ENCODE results near the gene KDM5A. TPM values are rescaled to one million over a fixed set of nuclear protein-coding genes. Genes with fewer than 3 reads are reported as not detected.
"Not testable (repeated sequence)": the region's sequence is repeated elsewhere in the genome, so short reads cannot be mapped to it uniquely, and the experiment has no call there.

KDM5A gene
- total RNA-seq, 2 experiments from 2014 or later = 59.0 to 61.3 TPM

- CTCF ChIA-PET = interaction anchor here (0.7 kb wide), 1 partner anchor 10 kb away, joined by 5 read pairs; no protein-coding TSS in a partner anchor
- no peak overlapping the region for H3K27ac Mint-ChIP-seq
- intact Hi-C loops (cut with micrococcal nuclease) = no loop called here
- peaks cover 6% of the 10 kb centered on the region for H3K27me3 Mint-ChIP-seq (ENCODE audit: low read depth)
- H3K36me3 Mint-ChIP-seq (ENCODE audit: low read depth) = no peaks in the 10 kb centered on the region
- no peak for DNase-seq
- H3K4me3 Mint-ChIP-seq = no peak overlapping the region
- no peaks in the 10 kb centered on the region for H3K4me1 Mint-ChIP-seq (ENCODE audit: low read depth)
- H3K9me3 Mint-ChIP-seq = peaks cover 8% of the 10 kb centered on the region
Observed at GRCh38 chr12:247271-247670, 141.8 kb downstream of the KDM5A start.

GRCh38 chr12:243381-243780, 145.7 kb downstream of the KDM5A start:
- Mint-ChIP-seq H3K36me3 (ENCODE audit: low read depth) (no peaks in the 10 kb centered on the region), H3K4me1 (ENCODE audit: low read depth) (no peaks in the 10 kb centered on the region), H3K27ac (no peak overlapping the region), H3K9me3 (peaks cover 8% of the 10 kb centered on the region), H3K4me3 (no peak overlapping the region), H3K27me3 (ENCODE audit: low read depth) (peaks cover 9% of the 10 kb centered on the region)
- CTCF ChIA-PET = interaction anchor here (0.6 kb wide), 1 partner anchor 76 kb away, joined by 3 read pairs; no protein-coding TSS in a partner anchor
- DNase-seq = no peak
- intact Hi-C loops (cut with micrococcal nuclease) = no loop called here

GRCh38 chr12:242496-242895, 146.6 kb downstream of the KDM5A start:
- intact Hi-C loops (cut with micrococcal nuclease) = no loop called here
- H3K27me3 Mint-ChIP-seq (ENCODE audit: low read depth) = peaks cover 9% of the 10 kb centered on the region
- H3K36me3 Mint-ChIP-seq (ENCODE audit: low read depth) = no peaks in the 10 kb centered on the region
- no peak for DNase-seq
- H3K4me3 Mint-ChIP-seq = no peak overlapping the region
- peaks cover 5% of the 10 kb centered on the region for H3K9me3 Mint-ChIP-seq
- CTCF ChIA-PET = interaction anchor here (0.7 kb wide), 1 partner anchor 18 kb away, joined by 4 read pairs; no protein-coding TSS in a partner anchor
- no peak overlapping the region for H3K27ac Mint-ChIP-seq
- no peaks in the 10 kb centered on the region for H3K4me1 Mint-ChIP-seq (ENCODE audit: low read depth)

- intact Hi-C loops (cut with micrococcal nuclease) = no loop called here
- CTCF ChIA-PET = no interaction called here
- H3K4me1 Mint-ChIP-seq (ENCODE audit: low read depth) = no peaks in the 10 kb centered on the region
- no peak overlapping the region for H3K4me3 Mint-ChIP-seq
- no peak overlapping the region for H3K27ac Mint-ChIP-seq
- no peak for DNase-seq
- no peaks in the 10 kb centered on the region for H3K36me3 Mint-ChIP-seq (ENCODE audit: low read depth)
- H3K9me3 Mint-ChIP-seq = peaks cover 5% of the 10 kb centered on the region
- H3K27me3 Mint-ChIP-seq (ENCODE audit: low read depth) = peaks cover 9% of the 10 kb centered on the region
Observed at GRCh38 chr12:241266-241665, 147.9 kb downstream of the KDM5A start.

GRCh38 chr12:240566-240965, 148.6 kb downstream of the KDM5A start:
- peaks cover 3% of the 10 kb centered on the region for H3K36me3 Mint-ChIP-seq (ENCODE audit: low read depth)
- intact Hi-C loops (cut with micrococcal nuclease) = no loop called here
- H3K4me1 Mint-ChIP-seq (ENCODE audit: low read depth) = no peaks in the 10 kb centered on the region
- no peak for DNase-seq
- CTCF ChIA-PET = no interaction called here
- no peak overlapping the region for H3K27ac Mint-ChIP-seq
- peaks cover 10% of the 10 kb centered on the region for H3K9me3 Mint-ChIP-seq
- H3K4me3 Mint-ChIP-seq = no peak overlapping the region
- H3K27me3 Mint-ChIP-seq (ENCODE audit: low read depth) = peaks cover 12% of the 10 kb centered on the region

GRCh38 chr12:238736-239398, 150.3 kb downstream of the KDM5A start:
- peaks cover 14% of the 10 kb centered on the region for H3K9me3 Mint-ChIP-seq
- peaks cover 12% of the 10 kb centered on the region for H3K27me3 Mint-ChIP-seq (ENCODE audit: low read depth)
- H3K4me1 Mint-ChIP-seq (ENCODE audit: low read depth) = no peaks in the 10 kb centered on the region
- H3K27ac Mint-ChIP-seq = no peak overlapping the region
- H3K4me3 Mint-ChIP-seq = no peak overlapping the region
- intact Hi-C loops (cut with micrococcal nuclease) = no loop called here
- no peak for DNase-seq
- H3K36me3 Mint-ChIP-seq (ENCODE audit: low read depth) = peaks cover 3% of the 10 kb centered on the region
- CTCF ChIA-PET = no interaction called here

- Mint-ChIP-seq H3K4me1 (ENCODE audit: low read depth) (no peaks in the 10 kb centered on the region), H3K27me3 (ENCODE audit: low read depth) (peaks cover 12% of the 10 kb centered on the region), H3K27ac (no peak overlapping the region), H3K4me3 (no peak overlapping the region), H3K36me3 (ENCODE audit: low read depth) (peaks cover 3% of the 10 kb centered on the region), H3K9me3 (peaks cover 14% of the 10 kb centered on the region)
- no peak for DNase-seq
- intact Hi-C loops (cut with micrococcal nuclease) = no loop called here
- CTCF ChIA-PET = interaction anchor here (0.5 kb wide), 1 partner anchor 24 kb away, joined by 4 read pairs; no protein-coding TSS in a partner anchor
Observed at GRCh38 chr12:238116-238515, 151.0 kb downstream of the KDM5A start.

- Mint-ChIP-seq H3K27me3 (ENCODE audit: low read depth) (peaks cover 8% of the 10 kb centered on the region), H3K4me1 (ENCODE audit: low read depth) (no peaks in the 10 kb centered on the region), H3K36me3 (ENCODE audit: low read depth) (peaks cover 3% of the 10 kb centered on the region), H3K4me3 (no peak overlapping the region), H3K27ac (no peak overlapping the region), H3K9me3 (peaks cover 14% of the 10 kb centered on the region)
- CTCF ChIA-PET = interaction anchor here (0.5 kb wide), 1 partner anchor 25 kb away, joined by 4 read pairs; no protein-coding TSS in a partner anchor
- intact Hi-C loops (cut with micrococcal nuclease) = no loop called here
- no peak for DNase-seq
Observed at GRCh38 chr12:237026-237815, 151.9 kb downstream of the KDM5A start.

GRCh38 chr12:236445-236844, 152.7 kb downstream of the KDM5A start:
- CTCF ChIA-PET = no interaction called here
- H3K4me3 Mint-ChIP-seq = no peak overlapping the region
- peaks cover 8% of the 10 kb centered on the region for H3K27me3 Mint-ChIP-seq (ENCODE audit: low read depth)

GRCh38 chr12:235967-236366, 153.2 kb downstream of the KDM5A start:
- H3K4me3 Mint-ChIP-seq; CTCF ChIA-PET; DNase-seq; H3K4me1 Mint-ChIP-seq (ENCODE audit: low read depth); H3K27ac Mint-ChIP-seq; H3K36me3 Mint-ChIP-seq (ENCODE audit: low read depth); H3K27me3 Mint-ChIP-seq (ENCODE audit: low read depth); intact Hi-C loops (cut with micrococcal nuclease): not testable (repeated sequence)
- peaks cover 14% of the 10 kb centered on the region for H3K9me3 Mint-ChIP-seq

More at GRCh38 chr12:236445-236844, 152.7 kb downstream of the KDM5A start:
- no peaks in the 10 kb centered on the region for H3K4me1 Mint-ChIP-seq (ENCODE audit: low read depth)
- no peak overlapping the region for H3K27ac Mint-ChIP-seq
- intact Hi-C loops (cut with micrococcal nuclease) = no loop called here
- H3K36me3 Mint-ChIP-seq (ENCODE audit: low read depth) = peaks cover 3% of the 10 kb centered on the region
- H3K9me3 Mint-ChIP-seq = peaks cover 14% of the 10 kb centered on the region
- DNase-seq = no peak

GRCh38 chr12:234891-235415, 154.2 kb downstream of the KDM5A start:
- peaks cover 14% of the 10 kb centered on the region for H3K9me3 Mint-ChIP-seq
- no peak overlapping the region for H3K27ac Mint-ChIP-seq
- H3K4me1 Mint-ChIP-seq (ENCODE audit: low read depth) = no peaks in the 10 kb centered on the region
- peaks cover 5% of the 10 kb centered on the region for H3K27me3 Mint-ChIP-seq (ENCODE audit: low read depth)
- intact Hi-C loops (cut with micrococcal nuclease) = no loop called here
- DNase-seq = no peak
- H3K36me3 Mint-ChIP-seq (ENCODE audit: low read depth) = peaks cover 3% of the 10 kb centered on the region
- H3K4me3 Mint-ChIP-seq = no peak overlapping the region
- CTCF ChIA-PET = interaction anchor here (0.7 kb wide), 1 partner anchor 317 kb away, joined by 3 read pairs; no protein-coding TSS in a partner anchor

GRCh38 chr12:234019-234418, 155.1 kb downstream of the KDM5A start:
- Mint-ChIP-seq H3K27ac (no peak overlapping the region), H3K27me3 (ENCODE audit: low read depth) (peaks cover 2% of the 10 kb centered on the region), H3K36me3 (ENCODE audit: low read depth) (peaks cover 3% of the 10 kb centered on the region), H3K4me1 (ENCODE audit: low read depth) (no peaks in the 10 kb centered on the region), H3K4me3 (no peak overlapping the region), H3K9me3 (peaks cover 14% of the 10 kb centered on the region)
- intact Hi-C loops (cut with micrococcal nuclease) = no loop called here
- CTCF ChIA-PET = no interaction called here
- no peak for DNase-seq

Data from activated naive CD4-positive, alpha-beta T cell treated with anti-CD3 and anti-CD28 coated beads for 36 hours (primary cell).